HepG2 (cell line): ENCODE data around the gene MALT1.

Experiments
- CBX2 ChIP-seq, 2 experiments: fragments of 200-600 bp in 1 of 2; sonication (generic); formaldehyde crosslinking in 1 of 2; IDR thresholded peaks; 2 replicates each; pipeline versions ENCODE4 v1.7.0 to v1.8.1; 2018 to 2022; ENCODE audit warnings: low read depth in 2 of 2, low read length in 1 of 2, mild to moderate bottlenecking in 1 of 2, missing genetic modification reagents in 1 of 2
- ELF3 ChIP-seq: IDR thresholded peaks from 2 replicates; pipeline ENCODE4 v1.6.1; 2016; ENCODE audit warnings: missing genetic modification reagents, missing compliant biosample characterization
- ETS1 ChIP-seq: sonication (generic); formaldehyde crosslinking; IDR thresholded peaks from 2 replicates; pipeline ENCODE4 v1.4.0; 2020; ENCODE audit warnings: missing genetic modification reagents
- MAX ChIP-seq: IDR thresholded peaks from 2 replicates; pipeline ENCODE4 v1.6.1; 2012; ENCODE audit warnings: inconsistent platforms
- NR2C2 ChIP-seq: sonication (generic); formaldehyde crosslinking; IDR thresholded peaks from 2 replicates; pipeline ENCODE4 v1.4.0; 2020; ENCODE audit warnings: missing genetic modification reagents, mild to moderate bottlenecking, moderate library complexity, borderline replicate concordance
- POGZ ChIP-seq: sonication (generic); formaldehyde crosslinking; IDR thresholded peaks from 2 replicates; pipeline ENCODE4 v1.4.0; 2020; ENCODE audit warnings: mild to moderate bottlenecking, missing genetic modification reagents
- SCMH1 ChIP-seq: sonication (generic); formaldehyde crosslinking; IDR thresholded peaks from 2 replicates; pipeline ENCODE4 v1.9.0; 2021; ENCODE audit warnings: missing genetic modification reagents, mild to moderate bottlenecking, borderline replicate concordance
- SIX4 ChIP-seq: sonication (generic); formaldehyde crosslinking; IDR thresholded peaks from 2 replicates; pipeline ENCODE4 v1.4.0; 2020; ENCODE audit warnings: missing genetic modification reagents
- SMARCC2 ChIP-seq: fragments of 450-650 bp; IDR thresholded peaks from 2 replicates; pipeline ENCODE4 v1.6.1; 2017; ENCODE audit warnings: antibody characterized with exemption, mild to moderate bottlenecking
- SRF ChIP-seq: IDR thresholded peaks from 2 replicates; pipeline ENCODE4 v1.6.1; 2011; ENCODE audit warnings: mild to moderate bottlenecking, low read depth, low read length, moderate library complexity
- SRSF9 ChIP-seq: fragments of 200-400 bp; formaldehyde crosslinking; IDR thresholded peaks from 2 replicates; pipeline ENCODE4 v1.6.1; 2018; ENCODE audit warnings: borderline replicate concordance, mild to moderate bottlenecking, low read depth, low read length; ENCODE audit not compliant: insufficient read depth, poor library complexity, severe bottlenecking
- YY1 ChIP-seq: IDR thresholded peaks from 2 replicates; pipeline ENCODE4 v1.6.1; 2011; ENCODE audit warnings: low read length, low read depth, moderate library complexity, mild to moderate bottlenecking; ENCODE audit not compliant: insufficient read depth, insufficient replicate concordance
- ZBTB10 ChIP-seq: sonication (generic); formaldehyde crosslinking; IDR thresholded peaks from 2 replicates; pipeline ENCODE4 v1.4.0; 2020; ENCODE audit warnings: missing genetic modification reagents, borderline replicate concordance
- ZFP37 ChIP-seq: sonication (generic); formaldehyde crosslinking; IDR thresholded peaks from 2 replicates; pipeline ENCODE4 v1.4.0; 2020; ENCODE audit warnings: missing genetic modification reagents, borderline replicate concordance

DNA sequence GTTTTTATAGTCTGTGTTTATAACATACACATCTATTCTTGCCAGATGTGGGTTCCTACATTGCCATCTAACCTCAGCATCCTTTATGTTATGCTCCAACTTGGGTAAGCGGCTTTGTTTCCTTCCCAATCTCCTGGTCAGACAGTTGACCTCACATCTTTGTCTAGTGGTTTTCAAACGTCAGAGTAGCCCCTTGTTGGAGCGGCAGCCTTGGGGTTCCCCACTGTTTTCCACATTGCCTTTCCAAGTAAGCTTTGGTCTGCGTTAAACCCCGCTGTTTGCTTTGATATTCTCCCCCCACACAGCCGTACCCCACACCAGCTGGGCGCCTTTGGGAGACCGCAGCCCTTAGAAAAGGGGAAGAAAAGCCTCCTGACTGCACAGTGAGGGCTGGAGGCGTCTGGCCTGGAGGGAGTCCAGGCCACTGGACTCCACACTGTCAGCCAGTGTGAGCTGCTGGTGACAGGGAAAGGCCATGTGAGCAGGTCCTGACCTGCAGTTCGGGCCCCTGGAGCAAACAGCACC, 83.3 kb downstream of the MALT1 start:
- TF ChIP-seq YY1 (no peak), CBX2 (IDR thresholded peaks at IDR 0.05; ENCODE audit: low read depth, low read length) (no peak), CBX2 (CRISPR knock-in tag; IDR thresholded peaks at IDR 0.05; ENCODE audit: low read depth) (no peak), SCMH1 (CRISPR knock-in tag) (no peak), NR2C2 (CRISPR knock-in tag) (no peak), ELF3 (CRISPR knock-in tag) (no peak), POGZ (CRISPR knock-in tag) (no peak), MAX (no peak), ZBTB10 (CRISPR knock-in tag) (no peak), ETS1 (CRISPR knock-in tag) (no peak), ZFP37 (CRISPR knock-in tag) (no peak), SRF (no peak), SRSF9 (no peak), SMARCC2 (no peak), SIX4 (no peak)
